CD4-positive, alpha-beta T cell (primary cell): ENCODE results near the gene NIN. TPM values are rescaled to one million over a fixed set of nuclear protein-coding genes. Genes with fewer than 3 reads are reported as not detected.

Experiments used
- ATAC-seq: fragments of 200-7000 bp; cut with Tn5 transposase; one replicate; pipeline ENCODE4 v1.10.0; 2022; ENCODE audit warnings: mild to moderate bottlenecking; ENCODE audit not compliant: poor library complexity
- CTCF ChIA-PET: fragments of 350-600 bp; sonication (Branson Sonifier 250); formaldehyde crosslinking; loops from one replicate; lab custom pipeline; 2021; ENCODE audit warnings: antibody characterized with exemption, inconsistent platforms; lab: Charles Lee
- POLR2A ChIA-PET: fragments of 350-600 bp; sonication (Branson Sonifier 250); formaldehyde crosslinking; loops from one replicate; lab custom pipeline; 2021; ENCODE audit warnings: antibody characterized with exemption, inconsistent platforms; lab: Charles Lee
- DNase-seq, 14 experiments: peaks; one replicate each; pipeline ENCODE4 v3.0.0-alpha.2; 2013 to 2020; ENCODE audit warnings: mixed read lengths in 2 of 14
- H3K27ac ChIP-seq, 2 donors: one replicate each; pipeline versions ENCODE4 v1.5.1 to v1.7.0; 2013; ENCODE audit warnings: low read length in 2 of 2, low read depth in 1 of 2, mild to moderate bottlenecking in 1 of 2
- H3K27me3 ChIP-seq, 2 experiments: 1 replicate in 1 of 2; 2 replicates in 1 of 2; pipeline versions ENCODE4 v1.6.1 to v1.7.0; 2013; ENCODE audit warnings: low read length in 2 of 2, control low read depth in 1 of 2, mild to moderate bottlenecking in 1 of 2, moderate library complexity in 1 of 2; ENCODE audit not compliant: insufficient read depth in 2 of 2, control insufficient read depth in 1 of 2
- H3K36me3 ChIP-seq: one replicate; pipeline ENCODE4 v1.6.1; 2013; ENCODE audit warnings: low read length, control low read depth; ENCODE audit not compliant: insufficient read depth
- H3K4me1 ChIP-seq: one replicate; pipeline ENCODE4 v1.6.1; 2013; ENCODE audit warnings: low read length, control low read depth; ENCODE audit not compliant: insufficient read depth
- H3K4me3 ChIP-seq: one replicate; pipeline ENCODE4 v1.5.1; 2013; ENCODE audit warnings: mild to moderate bottlenecking, low read length, moderate library complexity
- H3K9me3 ChIP-seq, 2 experiments: 1 replicate in 1 of 2; 2 replicates in 1 of 2; pipeline versions ENCODE4 v1.6.1 to v1.7.0; 2013; ENCODE audit warnings: low read length in 2 of 2, mild to moderate bottlenecking in 2 of 2, control low read depth in 1 of 2, moderate library complexity in 1 of 2; ENCODE audit not compliant: control insufficient read depth in 1 of 2, insufficient read depth in 1 of 2
- H3K27ac Mint-ChIP-seq: one replicate; pipeline ENCODE4 v1.8.0; 2020; ENCODE audit warnings: mixed read lengths
- H3K27me3 Mint-ChIP-seq: one replicate; pipeline ENCODE4 v1.8.0; 2021; ENCODE audit warnings: mixed read lengths
- H3K36me3 Mint-ChIP-seq: one replicate; pipeline ENCODE4 v1.8.0; 2021; ENCODE audit warnings: low read depth, mixed read lengths
- H3K4me1 Mint-ChIP-seq: one replicate; pipeline ENCODE4 v1.8.0; 2021; ENCODE audit warnings: low read depth, mixed read lengths
- H3K4me3 Mint-ChIP-seq: one replicate; pipeline ENCODE4 v1.8.0; 2020; ENCODE audit warnings: mild to moderate bottlenecking, mixed read lengths
- H3K9me3 Mint-ChIP-seq: one replicate; pipeline ENCODE4 v1.8.0; 2020; ENCODE audit warnings: mixed read lengths
- CTCF ChIP-seq: fragments of 200-600 bp; IDR thresholded peaks from one replicate; pipeline ENCODE4 v1.8.0; 2022; ENCODE audit warnings: antibody characterized with exemption, mild to moderate bottlenecking
- intact Hi-C, 2 experiments: fragments of 100-400 bp; cut with DNase I in 1 of 2; cut with micrococcal nuclease in 1 of 2; formaldehyde crosslinking; loops; one replicate each; pipeline versions ENCODE4 v1.15.1 to v1.9.0; 2023 to 2025; cut with DNase I, micrococcal nuclease
- total RNA-seq, 174 experiments: library from RNA in 2 of 174; stranded (reverse) in 2 of 174; gene quantifications; one replicate each; pipeline ENCODE4 v1.2.3 and lab custom pipeline; 2021 to 2026

Gene NIN
- total RNA-seq, 2 experiments from 2014 or later: 96.8 to 98.5 TPM

GRCh38 chr14:50733494-50733893 lies 97.5 kb downstream of the NIN start:
- Mint-ChIP-seq H3K9me3 (peaks cover 4% of the 10 kb centered on the region), H3K4me3 (no peak overlapping the region), H3K27ac (no peak overlapping the region), H3K4me1 (no peaks in the 10 kb centered on the region), H3K36me3 (peaks cover 96% of the 10 kb centered on the region), H3K27me3 (no peaks in the 10 kb centered on the region)
- no peak for TF ChIP-seq CTCF
- ATAC-seq (no peak), DNase-seq (no peak)
- Histone ChIP-seq H3K9me3 (peaks cover 7 to 11% of the 10 kb centered on the region in 2 experiments), H3K27me3 (no peaks in the 10 kb centered on the region), H3K27ac (no peak overlapping the region), H3K4me1 (no peaks in the 10 kb centered on the region), H3K36me3 (peaks cover 92% of the 10 kb centered on the region), H3K4me3 (no peak overlapping the region)
- CTCF ChIA-PET: no interaction called here
- POLR2A ChIA-PET: no interaction called here
- intact Hi-C loops: no loop called here

GRCh38 chr14:50728836-50729235 lies 102.1 kb downstream of the NIN start:
- Histone ChIP-seq H3K4me1 (no peaks in the 10 kb centered on the region), H3K27me3 (no peaks in the 10 kb centered on the region), H3K27ac (no peak overlapping the region), H3K36me3 (peaks cover 89% of the 10 kb centered on the region), H3K9me3 (peaks cover 7 to 11% of the 10 kb centered on the region in 2 experiments), H3K4me3 (no peak overlapping the region)
- no peak overlapping the region for H3K4me3 Mint-ChIP-seq
- no peaks in the 10 kb centered on the region for H3K27me3 Mint-ChIP-seq
- peaks cover 4% of the 10 kb centered on the region for H3K9me3 Mint-ChIP-seq
- ATAC-seq (no peak), DNase-seq (no peak)
- H3K27ac Mint-ChIP-seq: peak overlapping the region; percentile 70
- H3K36me3 Mint-ChIP-seq: peaks cover 100% of the 10 kb centered on the region
- CTCF ChIA-PET: interaction anchor here (1.0 to 1.1 kb wide), 2 partner anchors 12 to 14 kb away, joined by 3 to 4 read pairs; no protein-coding TSS in a partner anchor
- H3K4me1 Mint-ChIP-seq: peaks cover 26% of the 10 kb centered on the region
- TF ChIP-seq CTCF: no peak
- POLR2A ChIA-PET: interaction anchor here (1.0 to 2.1 kb wide), 2 partner anchors 9 to 131 kb away, joined by 3 to 7 read pairs; no protein-coding TSS in a partner anchor
- intact Hi-C loops: no loop called here

GRCh38 chr14:50726372-50727107 lies 104.4 kb downstream of the NIN start:
- ATAC-seq: peak; percentile 83
- peak overlapping the region; percentile 70 for H3K27ac Mint-ChIP-seq
- ChIA-PET POLR2A (no interaction called here), CTCF (no interaction called here)
- Histone ChIP-seq H3K4me1 (no peaks in the 10 kb centered on the region), H3K36me3 (peaks cover 91% of the 10 kb centered on the region), H3K27me3 (no peaks in the 10 kb centered on the region), H3K27ac (peak overlapping the region in 1 of 2 donors; percentile 28), H3K4me3 (no peak overlapping the region), H3K9me3 (peaks cover 7 to 11% of the 10 kb centered on the region in 2 experiments)
- DNase-seq: peak in 4 of 14 experiments; percentile 4 to 79 (median 45)
- H3K27me3 Mint-ChIP-seq: no peaks in the 10 kb centered on the region
- peaks cover 99% of the 10 kb centered on the region for H3K36me3 Mint-ChIP-seq
- H3K4me1 Mint-ChIP-seq: peaks cover 26% of the 10 kb centered on the region
- peaks cover 4% of the 10 kb centered on the region for H3K9me3 Mint-ChIP-seq
- intact Hi-C loops: no loop called here
- TF ChIP-seq CTCF: no peak
- H3K4me3 Mint-ChIP-seq: peak overlapping the region; percentile 2
